Epithelial cell of esophagus (primary cell): ENCODE data around the gene RRP12.

ENCODE experiments used
- DNase-seq: peaks from one replicate; pipeline ENCODE4 v3.0.0; 2010; ENCODE audit warnings: low read depth
- H3K4me3 ChIP-seq: 2 replicates; pipeline ENCODE4 v1.5.1; 2011; ENCODE audit warnings: mild to moderate bottlenecking, low read length, control low read depth
- TF ChIP-seq, protein P1 (sequence below): IDR thresholded peaks from 2 replicates; pipeline ENCODE4 v1.5.1; 2011; ENCODE audit warnings: low read depth, mild to moderate bottlenecking, low read length, control low read depth, inconsistent platforms; ENCODE audit not compliant: insufficient read depth; ENCODE audit errors: missing control alignments

Gene RRP12, protein sequence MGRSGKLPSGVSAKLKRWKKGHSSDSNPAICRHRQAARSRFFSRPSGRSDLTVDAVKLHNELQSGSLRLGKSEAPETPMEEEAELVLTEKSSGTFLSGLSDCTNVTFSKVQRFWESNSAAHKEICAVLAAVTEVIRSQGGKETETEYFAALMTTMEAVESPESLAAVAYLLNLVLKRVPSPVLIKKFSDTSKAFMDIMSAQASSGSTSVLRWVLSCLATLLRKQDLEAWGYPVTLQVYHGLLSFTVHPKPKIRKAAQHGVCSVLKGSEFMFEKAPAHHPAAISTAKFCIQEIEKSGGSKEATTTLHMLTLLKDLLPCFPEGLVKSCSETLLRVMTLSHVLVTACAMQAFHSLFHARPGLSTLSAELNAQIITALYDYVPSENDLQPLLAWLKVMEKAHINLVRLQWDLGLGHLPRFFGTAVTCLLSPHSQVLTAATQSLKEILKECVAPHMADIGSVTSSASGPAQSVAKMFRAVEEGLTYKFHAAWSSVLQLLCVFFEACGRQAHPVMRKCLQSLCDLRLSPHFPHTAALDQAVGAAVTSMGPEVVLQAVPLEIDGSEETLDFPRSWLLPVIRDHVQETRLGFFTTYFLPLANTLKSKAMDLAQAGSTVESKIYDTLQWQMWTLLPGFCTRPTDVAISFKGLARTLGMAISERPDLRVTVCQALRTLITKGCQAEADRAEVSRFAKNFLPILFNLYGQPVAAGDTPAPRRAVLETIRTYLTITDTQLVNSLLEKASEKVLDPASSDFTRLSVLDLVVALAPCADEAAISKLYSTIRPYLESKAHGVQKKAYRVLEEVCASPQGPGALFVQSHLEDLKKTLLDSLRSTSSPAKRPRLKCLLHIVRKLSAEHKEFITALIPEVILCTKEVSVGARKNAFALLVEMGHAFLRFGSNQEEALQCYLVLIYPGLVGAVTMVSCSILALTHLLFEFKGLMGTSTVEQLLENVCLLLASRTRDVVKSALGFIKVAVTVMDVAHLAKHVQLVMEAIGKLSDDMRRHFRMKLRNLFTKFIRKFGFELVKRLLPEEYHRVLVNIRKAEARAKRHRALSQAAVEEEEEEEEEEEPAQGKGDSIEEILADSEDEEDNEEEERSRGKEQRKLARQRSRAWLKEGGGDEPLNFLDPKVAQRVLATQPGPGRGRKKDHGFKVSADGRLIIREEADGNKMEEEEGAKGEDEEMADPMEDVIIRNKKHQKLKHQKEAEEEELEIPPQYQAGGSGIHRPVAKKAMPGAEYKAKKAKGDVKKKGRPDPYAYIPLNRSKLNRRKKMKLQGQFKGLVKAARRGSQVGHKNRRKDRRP (N-terminal part only)

DNA sequence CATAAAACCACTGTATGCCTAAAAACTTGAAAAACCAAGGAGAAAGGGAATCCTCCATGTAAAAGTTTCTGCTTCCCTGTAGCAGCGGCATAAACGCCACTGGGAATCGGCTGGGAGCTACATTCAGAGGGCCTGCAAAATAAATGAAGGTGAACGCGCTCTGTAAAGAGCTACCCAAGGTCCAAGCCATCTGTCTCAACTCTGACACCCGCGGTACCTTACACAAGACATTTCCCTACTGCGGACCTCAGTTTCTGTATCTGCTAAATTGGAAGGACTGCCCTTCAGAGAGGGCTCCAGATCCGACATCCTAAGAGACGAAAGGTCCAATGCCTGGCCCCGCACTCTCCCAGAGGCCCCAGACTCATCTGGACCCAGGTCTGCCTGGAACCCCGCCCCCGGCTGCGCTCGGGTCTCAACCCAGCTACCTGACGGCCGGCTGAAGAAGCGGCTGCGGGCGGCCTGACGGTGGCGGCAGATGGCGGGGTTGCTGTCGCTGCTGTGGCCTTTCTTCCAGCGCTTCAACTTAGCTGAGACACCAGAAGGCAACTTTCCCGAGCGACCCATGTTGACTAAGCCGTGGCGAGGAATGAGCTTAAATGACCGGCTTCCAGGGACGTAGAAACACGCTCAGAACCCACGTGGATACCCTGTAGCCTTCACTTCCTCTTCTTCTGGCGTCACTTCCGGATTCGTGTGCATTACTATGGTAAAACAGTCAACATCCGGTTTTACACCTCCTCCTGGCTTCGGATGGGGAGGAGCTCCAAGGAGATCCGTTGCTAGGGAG, at the start of gene RRP12:
Gene RRP12 (minus strand): TSS at position 676 of the 790 bp plus-strand sequence. CDS start 109 bp downstream, at position 567.
- peak within 1 kb of the TSS; percentile 91 for H3K4me3 ChIP-seq
- DNase-seq = peak; percentile 98
- TF ChIP-seq, protein P1, sequence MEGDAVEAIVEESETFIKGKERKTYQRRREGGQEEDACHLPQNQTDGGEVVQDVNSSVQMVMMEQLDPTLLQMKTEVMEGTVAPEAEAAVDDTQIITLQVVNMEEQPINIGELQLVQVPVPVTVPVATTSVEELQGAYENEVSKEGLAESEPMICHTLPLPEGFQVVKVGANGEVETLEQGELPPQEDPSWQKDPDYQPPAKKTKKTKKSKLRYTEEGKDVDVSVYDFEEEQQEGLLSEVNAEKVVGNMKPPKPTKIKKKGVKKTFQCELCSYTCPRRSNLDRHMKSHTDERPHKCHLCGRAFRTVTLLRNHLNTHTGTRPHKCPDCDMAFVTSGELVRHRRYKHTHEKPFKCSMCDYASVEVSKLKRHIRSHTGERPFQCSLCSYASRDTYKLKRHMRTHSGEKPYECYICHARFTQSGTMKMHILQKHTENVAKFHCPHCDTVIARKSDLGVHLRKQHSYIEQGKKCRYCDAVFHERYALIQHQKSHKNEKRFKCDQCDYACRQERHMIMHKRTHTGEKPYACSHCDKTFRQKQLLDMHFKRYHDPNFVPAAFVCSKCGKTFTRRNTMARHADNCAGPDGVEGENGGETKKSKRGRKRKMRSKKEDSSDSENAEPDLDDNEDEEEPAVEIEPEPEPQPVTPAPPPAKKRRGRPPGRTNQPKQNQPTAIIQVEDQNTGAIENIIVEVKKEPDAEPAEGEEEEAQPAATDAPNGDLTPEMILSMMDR = no peak

DNA sequence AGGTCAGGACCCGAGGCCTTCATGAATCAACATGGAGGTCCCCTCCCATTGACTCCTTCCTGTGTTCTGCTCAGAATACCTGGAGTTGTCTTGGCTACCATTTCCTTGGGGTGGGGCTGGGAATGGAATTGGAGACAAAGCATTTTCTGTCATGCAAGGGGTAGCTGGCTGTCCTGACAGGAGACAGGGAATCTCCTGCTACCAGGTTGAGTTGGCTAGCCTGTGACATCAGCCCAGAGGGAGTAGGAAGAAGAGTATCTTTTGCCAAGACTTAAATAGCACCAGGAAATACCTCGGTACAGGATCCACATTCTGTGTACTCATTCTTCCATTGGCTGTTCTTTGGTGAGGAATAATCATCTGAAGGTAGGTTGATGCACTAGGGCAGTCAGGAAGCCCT, 49.7 kb upstream of the RRP12 start:
- DNase-seq = peak; percentile 32
- no peak overlapping the region for H3K4me3 ChIP-seq
- TF ChIP-seq, protein P1 = no peak

DNA sequence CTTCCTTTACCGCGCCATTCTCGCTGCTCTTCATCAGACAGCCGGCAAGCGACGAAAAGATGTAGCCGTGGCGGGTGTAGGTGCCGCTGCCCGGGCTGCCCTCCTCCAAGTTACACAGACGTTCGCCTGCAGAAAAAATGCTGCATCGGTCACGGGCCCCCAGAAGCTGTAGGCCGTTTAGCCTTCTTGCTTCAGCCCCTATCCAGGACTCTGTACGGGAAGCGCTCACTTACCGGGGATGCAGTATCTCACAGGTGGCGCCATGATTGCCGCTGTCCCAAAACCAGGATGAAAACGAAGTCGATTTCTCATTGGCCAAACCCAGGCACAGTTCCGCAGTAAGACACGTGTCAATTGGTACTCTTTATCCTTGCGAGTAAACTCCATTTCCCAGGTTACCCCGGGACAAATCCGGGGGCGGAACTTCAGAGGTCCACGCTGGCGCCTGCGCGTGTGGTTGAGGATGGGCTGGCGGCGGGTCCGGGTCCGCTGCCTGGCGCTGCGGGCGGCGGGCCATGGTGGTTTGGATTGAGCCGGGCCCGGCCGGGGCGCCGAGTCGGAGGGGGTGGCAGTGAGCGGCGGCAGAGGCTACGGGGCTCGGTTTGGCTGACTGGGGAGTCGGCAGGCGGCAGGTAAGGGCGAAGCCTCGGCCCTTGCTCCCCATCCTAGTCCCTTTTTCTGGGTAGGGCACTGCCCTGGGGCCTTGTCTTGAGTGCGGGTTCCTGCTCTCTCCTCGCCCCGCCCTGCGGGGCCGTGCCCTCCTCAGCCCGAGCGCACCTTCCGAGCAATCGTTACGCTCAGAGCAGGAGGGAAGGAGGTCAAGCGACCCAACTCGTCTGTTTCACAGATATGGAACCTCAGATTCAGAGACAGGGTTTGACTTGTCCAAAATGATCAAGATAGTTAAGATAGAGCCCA, 44.8 kb upstream of the RRP12 start, which contains the start of the genes EXOSC1 and ZDHHC16:
Gene EXOSC1 (minus strand): TSS at position 285 of the 918 bp plus-strand sequence. CDS start 21 bp downstream, at position 264.
Gene ZDHHC16 (plus strand): TSS at position 454 of the 918 bp plus-strand sequence. CDS start 5,501 bp downstream, outside the sequence.
- TF ChIP-seq, protein P1 = peak; percentile 5
- H3K4me3 ChIP-seq = peak within 1 kb of the TSS; percentile 93
- DNase-seq = peak; percentile 97

DNA sequence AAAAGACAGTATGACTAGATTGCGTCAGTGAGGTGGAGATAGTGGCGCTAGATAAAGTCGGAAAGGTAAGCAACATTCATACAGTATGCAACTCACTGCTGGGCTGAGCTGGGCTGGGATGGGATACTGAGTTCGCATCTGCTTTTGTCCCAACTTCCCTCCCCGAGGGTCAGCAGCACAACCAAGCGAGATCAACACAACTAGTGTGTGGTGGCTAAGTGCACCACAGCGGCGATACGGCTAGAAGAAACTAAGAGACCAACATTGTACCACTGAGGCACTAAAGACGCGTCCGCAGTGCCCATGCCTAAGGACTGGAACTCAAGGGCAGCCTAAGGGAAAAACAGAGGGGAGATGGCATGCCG, 44.2 kb upstream of the RRP12 start:
- TF ChIP-seq, protein P1 = no peak
- peak overlapping the region; percentile 93 for H3K4me3 ChIP-seq
- no peak for DNase-seq

DNA sequence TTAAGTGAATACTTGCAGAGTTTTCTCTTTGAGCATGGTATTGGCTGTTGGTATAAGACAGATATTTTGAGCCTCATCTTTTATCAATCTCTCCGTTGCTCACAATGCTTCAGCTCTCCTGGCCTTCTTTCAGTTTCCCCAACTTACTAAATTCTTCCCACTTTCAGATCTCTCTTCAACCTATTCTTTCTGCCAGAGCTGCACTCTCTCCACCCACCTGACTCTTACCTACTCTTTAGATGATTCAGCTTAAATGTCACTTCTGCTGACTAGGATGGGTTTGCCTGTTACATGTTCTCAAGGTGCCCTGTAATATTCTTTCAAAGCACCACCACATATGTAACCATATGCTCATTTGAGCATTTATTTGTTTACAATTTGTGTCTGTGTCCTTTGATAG, 43.1 kb upstream of the RRP12 start:
- TF ChIP-seq, protein P1 = no peak
- DNase-seq = no peak
- no peak overlapping the region for H3K4me3 ChIP-seq
